Measurements from ENCODE around the gene IBA57. TPM values are rescaled to one million over a fixed set of nuclear protein-coding genes. Genes with fewer than 3 reads are reported as not detected.
"Not testable (repeated sequence)": the region's sequence is repeated elsewhere in the genome, so short reads cannot be mapped to it uniquely, and the experiment has no call there.

The IBA57 gene
- polyA plus RNA-seq, 1 donor (not counting 4 experiments of a cell fraction or from before 2014, with no cell fraction given) = 1.5 TPM

- dilution Hi-C loops (cut with MboI; ENCODE audit: extremely low pct_ligation_motif_present, low sequenced_read_pairs) = no loop called here
- H3K4me1 ChIP-seq (ENCODE audit: control insufficient read depth, extremely low read depth, insufficient read depth, low read length) = no peaks in the 10 kb centered on the region
- no peaks in the 10 kb centered on the region for H3K9me3 ChIP-seq (ENCODE audit: control insufficient read depth, low read depth, low read length)
- H2AFZ ChIP-seq (ENCODE audit: control insufficient read depth, low read length) = no peak overlapping the region
- no peak overlapping the region for H3K27ac ChIP-seq (ENCODE audit: control insufficient read depth, insufficient read depth, low read length)
- H3K27me3 ChIP-seq (ENCODE audit: control insufficient read depth, extremely low read depth, insufficient read depth, low read length) = no peaks in the 10 kb centered on the region
- no peak for TF ChIP-seq EZH2 (IDR thresholded peaks at IDR 0.05; ENCODE audit: low read length)
- no peaks in the 10 kb centered on the region for H4K20me1 ChIP-seq (ENCODE audit: control insufficient read depth, extremely low read depth, insufficient read depth, low read length)
- no peaks in the 10 kb centered on the region for H3K36me3 ChIP-seq (ENCODE audit: control insufficient read depth in 2 of 2, extremely low read depth in 1 of 2, insufficient read depth in 2 of 2, low read length in 2 of 2)
- H3K4me3 ChIP-seq (ENCODE audit: control insufficient read depth in 2 of 3, extremely low read depth in 1 of 3, insufficient read depth in 2 of 3, low read depth in 1 of 3, low read length in 3 of 3) = no peak overlapping the region
- DNase-seq (ENCODE audit: low read depth, low spot score) (no peak), FAIRE-seq (no peak)
- H3K79me2 ChIP-seq (ENCODE audit: control insufficient read depth, insufficient read depth, low read length) = no peaks in the 10 kb centered on the region
- H3K9me1 ChIP-seq (ENCODE audit: control insufficient read depth, extremely low read depth, insufficient read depth, low read length) = no peaks in the 10 kb centered on the region
- H3K9ac ChIP-seq (ENCODE audit: control insufficient read depth, extremely low read depth, insufficient read depth, low read length) = no peak overlapping the region
- no peak overlapping the region for H3K4me2 ChIP-seq (ENCODE audit: control insufficient read depth, extremely low read depth, insufficient read depth, low read depth, low read length)
These were observed 20.0 kb downstream of the IBA57 start for GRCh38 chr1:228185641-228185965.

GRCh38 chr1:228188249-228188648 is 22.6 kb downstream of the IBA57 start:
- H3K9me3 ChIP-seq (ENCODE audit: control insufficient read depth, low read depth, low read length); H3K4me2 ChIP-seq (ENCODE audit: control insufficient read depth, extremely low read depth, insufficient read depth, low read depth, low read length); DNase-seq (ENCODE audit: low read depth, low spot score); H3K36me3 ChIP-seq (ENCODE audit: control insufficient read depth in 2 of 2, extremely low read depth in 1 of 2, insufficient read depth in 2 of 2, low read length in 2 of 2); H3K79me2 ChIP-seq (ENCODE audit: control insufficient read depth, insufficient read depth, low read length); H2AFZ ChIP-seq (ENCODE audit: control insufficient read depth, low read length); dilution Hi-C loops (cut with MboI; ENCODE audit: extremely low pct_ligation_motif_present, low sequenced_read_pairs); H3K27me3 ChIP-seq (ENCODE audit: control insufficient read depth, extremely low read depth, insufficient read depth, low read length); H3K27ac ChIP-seq (ENCODE audit: control insufficient read depth, insufficient read depth, low read length); H3K9ac ChIP-seq (ENCODE audit: control insufficient read depth, extremely low read depth, insufficient read depth, low read length); H3K9me1 ChIP-seq (ENCODE audit: control insufficient read depth, extremely low read depth, insufficient read depth, low read length); H3K4me3 ChIP-seq (ENCODE audit: control insufficient read depth in 2 of 3, extremely low read depth in 1 of 3, insufficient read depth in 2 of 3, low read depth in 1 of 3, low read length in 3 of 3); H3K4me1 ChIP-seq (ENCODE audit: control insufficient read depth, extremely low read depth, insufficient read depth, low read length); H4K20me1 ChIP-seq (ENCODE audit: control insufficient read depth, extremely low read depth, insufficient read depth, low read length); FAIRE-seq: not testable (repeated sequence)

- dilution Hi-C loops (cut with MboI; ENCODE audit: extremely low pct_ligation_motif_present, low sequenced_read_pairs) = no loop called here
- H3K79me2 ChIP-seq (ENCODE audit: control insufficient read depth, insufficient read depth, low read length) = no peaks in the 10 kb centered on the region
These were observed 24.6 kb downstream of the IBA57 start for GRCh38 chr1:228190182-228190581.

More at GRCh38 chr1:228190182-228190581, 24.6 kb downstream of the IBA57 start:
- no peaks in the 10 kb centered on the region for H4K20me1 ChIP-seq (ENCODE audit: control insufficient read depth, extremely low read depth, insufficient read depth, low read length)
- no peak for TF ChIP-seq CTCF (optimal IDR thresholded peaks at IDR 0.05 in 1 of 3, IDR thresholded peaks at IDR 0.05 in 1 of 3, conservative IDR thresholded peaks at IDR 0.05 in 1 of 3; ENCODE audit: extremely low read depth in 1 of 3, insufficient read depth in 2 of 3, low read length in 3 of 3)
- FAIRE-seq (no peak), DNase-seq (ENCODE audit: low read depth, low spot score) (no peak)
- H3K9ac ChIP-seq (ENCODE audit: control insufficient read depth, extremely low read depth, insufficient read depth, low read length) = no peak overlapping the region
- no peaks in the 10 kb centered on the region for H3K36me3 ChIP-seq (ENCODE audit: control insufficient read depth in 2 of 2, extremely low read depth in 1 of 2, insufficient read depth in 2 of 2, low read length in 2 of 2)
- H3K4me1 ChIP-seq (ENCODE audit: control insufficient read depth, extremely low read depth, insufficient read depth, low read length) = no peaks in the 10 kb centered on the region
- H3K27ac ChIP-seq (ENCODE audit: control insufficient read depth, insufficient read depth, low read length) = no peak overlapping the region
- H2AFZ ChIP-seq (ENCODE audit: control insufficient read depth, low read length) = no peak overlapping the region
- no peak overlapping the region for H3K4me2 ChIP-seq (ENCODE audit: control insufficient read depth, extremely low read depth, insufficient read depth, low read depth, low read length)
- H3K27me3 ChIP-seq (ENCODE audit: control insufficient read depth, extremely low read depth, insufficient read depth, low read length) = no peaks in the 10 kb centered on the region
- H3K9me1 ChIP-seq (ENCODE audit: control insufficient read depth, extremely low read depth, insufficient read depth, low read length) = no peaks in the 10 kb centered on the region
- no peak overlapping the region for H3K4me3 ChIP-seq (ENCODE audit: control insufficient read depth in 2 of 3, extremely low read depth in 1 of 3, insufficient read depth in 2 of 3, low read depth in 1 of 3, low read length in 3 of 3)
- no peaks in the 10 kb centered on the region for H3K9me3 ChIP-seq (ENCODE audit: control insufficient read depth, low read depth, low read length)

Data from keratinocyte (primary cell).